ENCODE data around the gene KLF13. TPM values are rescaled to one million over a fixed set of nuclear protein-coding genes. Genes with fewer than 3 reads are reported as not detected.

Gene KLF13
- total RNA-seq, 1 experiment from 2014 or later, result 14.1 TPM

GRCh38 chr15:31294067-31294466 is 32.6 kb upstream of the KLF13 start:
- no peak for DNase-seq
- TF ChIP-seq CTCF (IDR thresholded peaks at IDR 0.05; ENCODE audit: unreplicated experiment), result no peak
- no TSS peak for BruUV-seq (replicated peaks)
- Mint-ChIP-seq H3K4me1 (ENCODE audit: low read depth, unreplicated experiment) (no peaks in the 10 kb centered on the region), H3K27me3 (ENCODE audit: unreplicated experiment) (no peaks in the 10 kb centered on the region), H3K9me3 (ENCODE audit: low read depth, unreplicated experiment) (no peaks in the 10 kb centered on the region), H3K4me3 (ENCODE audit: low read depth, unreplicated experiment) (no peak overlapping the region), H3K27ac (ENCODE audit: unreplicated experiment) (no peak overlapping the region), H3K36me3 (ENCODE audit: insufficient read depth, unreplicated experiment) (no peaks in the 10 kb centered on the region)
- CTCF ChIA-PET, result no interaction called here
- intact Hi-C loops (cut with micrococcal nuclease; ENCODE audit: unreplicated experiment), result no loop called here

- Mint-ChIP-seq H3K9me3 (ENCODE audit: low read depth, unreplicated experiment) (no peaks in the 10 kb centered on the region), H3K4me1 (ENCODE audit: low read depth, unreplicated experiment) (no peaks in the 10 kb centered on the region), H3K27ac (ENCODE audit: unreplicated experiment) (no peak overlapping the region), H3K27me3 (ENCODE audit: unreplicated experiment) (no peaks in the 10 kb centered on the region), H3K36me3 (ENCODE audit: insufficient read depth, unreplicated experiment) (no peaks in the 10 kb centered on the region), H3K4me3 (ENCODE audit: low read depth, unreplicated experiment) (no peak overlapping the region)
- CTCF ChIA-PET, result no interaction called here
- no peak for TF ChIP-seq CTCF (IDR thresholded peaks at IDR 0.05; ENCODE audit: unreplicated experiment)
- DNase-seq, result no peak
- BruUV-seq (replicated peaks), result no TSS peak
- intact Hi-C loops (cut with micrococcal nuclease; ENCODE audit: unreplicated experiment), result no loop called here
Observed at GRCh38 chr15:31295658-31296057, 31.0 kb upstream of the KLF13 start.

GRCh38 chr15:31296219-31296645 is 30.4 kb upstream of the KLF13 start:
- H3K9me3 Mint-ChIP-seq (ENCODE audit: low read depth, unreplicated experiment), result no peaks in the 10 kb centered on the region
- H3K4me3 Mint-ChIP-seq (ENCODE audit: low read depth, unreplicated experiment), result no peak overlapping the region
- CTCF ChIA-PET, result interaction anchor here (0.6 kb wide), 1 partner anchor 427 kb away, joined by 3 read pairs; no protein-coding TSS in a partner anchor
- intact Hi-C loops (cut with micrococcal nuclease; ENCODE audit: unreplicated experiment), result no loop called here
- no TSS peak for BruUV-seq (replicated peaks)
- DNase-seq, result no peak
- no peaks in the 10 kb centered on the region for H3K27me3 Mint-ChIP-seq (ENCODE audit: unreplicated experiment)
- no peaks in the 10 kb centered on the region for H3K4me1 Mint-ChIP-seq (ENCODE audit: low read depth, unreplicated experiment)
- H3K27ac Mint-ChIP-seq (ENCODE audit: unreplicated experiment), result no peak overlapping the region
- H3K36me3 Mint-ChIP-seq (ENCODE audit: insufficient read depth, unreplicated experiment), result no peaks in the 10 kb centered on the region
- TF ChIP-seq CTCF (IDR thresholded peaks at IDR 0.05; ENCODE audit: unreplicated experiment), result no peak

GRCh38 chr15:31296646-31297574 is 29.7 kb upstream of the KLF13 start:
- no peak overlapping the region for H3K4me3 Mint-ChIP-seq (ENCODE audit: low read depth, unreplicated experiment)
- H3K9me3 Mint-ChIP-seq (ENCODE audit: low read depth, unreplicated experiment), result no peaks in the 10 kb centered on the region
- no peaks in the 10 kb centered on the region for H3K27me3 Mint-ChIP-seq (ENCODE audit: unreplicated experiment)
- H3K4me1 Mint-ChIP-seq (ENCODE audit: low read depth, unreplicated experiment), result no peaks in the 10 kb centered on the region
- H3K27ac Mint-ChIP-seq (ENCODE audit: unreplicated experiment), result no peak overlapping the region
- H3K36me3 Mint-ChIP-seq (ENCODE audit: insufficient read depth, unreplicated experiment), result no peaks in the 10 kb centered on the region
- DNase-seq, result peak; percentile 43
- no TSS peak for BruUV-seq (replicated peaks)
- TF ChIP-seq CTCF (IDR thresholded peaks at IDR 0.05; ENCODE audit: unreplicated experiment), result no peak
- CTCF ChIA-PET, result interaction anchor here (0.6 kb wide), 2 partner anchors 147 to 427 kb away, joined by 3 to 4 read pairs; no protein-coding TSS in a partner anchor
- intact Hi-C loops (cut with micrococcal nuclease; ENCODE audit: unreplicated experiment), result no loop called here
